Liver (tissue), 3 donors: Measurements from ENCODE around the gene MEX3C.

ENCODE experiments used
- JUND ChIP-seq, 2 donors: IDR thresholded peaks; 2 replicates each; pipeline ENCODE4 v1.6.1; 2016; ENCODE audit warnings: antibody characterized with exemption in 2 of 2
- RAD21 ChIP-seq, 2 donors: IDR thresholded peaks; 2 replicates each; pipeline ENCODE4 v1.6.1; 2016; ENCODE audit warnings: antibody characterized with exemption in 2 of 2, mild to moderate bottlenecking in 2 of 2
- YY1 ChIP-seq: IDR thresholded peaks from 2 replicates; pipeline ENCODE4 v1.6.1; 2016; ENCODE audit warnings: antibody characterized with exemption, mild to moderate bottlenecking
- TF ChIP-seq, protein P1 (sequence below): fragments of 150-350 bp; IDR thresholded peaks from 2 replicates; pipeline ENCODE4 v1.5.1; 2017; ENCODE audit warnings: improper control_type of control experiment, low read depth, low read length; ENCODE audit not compliant: missing input control
- donor health status: healthy.
- donor health status: healthy.

DNA sequence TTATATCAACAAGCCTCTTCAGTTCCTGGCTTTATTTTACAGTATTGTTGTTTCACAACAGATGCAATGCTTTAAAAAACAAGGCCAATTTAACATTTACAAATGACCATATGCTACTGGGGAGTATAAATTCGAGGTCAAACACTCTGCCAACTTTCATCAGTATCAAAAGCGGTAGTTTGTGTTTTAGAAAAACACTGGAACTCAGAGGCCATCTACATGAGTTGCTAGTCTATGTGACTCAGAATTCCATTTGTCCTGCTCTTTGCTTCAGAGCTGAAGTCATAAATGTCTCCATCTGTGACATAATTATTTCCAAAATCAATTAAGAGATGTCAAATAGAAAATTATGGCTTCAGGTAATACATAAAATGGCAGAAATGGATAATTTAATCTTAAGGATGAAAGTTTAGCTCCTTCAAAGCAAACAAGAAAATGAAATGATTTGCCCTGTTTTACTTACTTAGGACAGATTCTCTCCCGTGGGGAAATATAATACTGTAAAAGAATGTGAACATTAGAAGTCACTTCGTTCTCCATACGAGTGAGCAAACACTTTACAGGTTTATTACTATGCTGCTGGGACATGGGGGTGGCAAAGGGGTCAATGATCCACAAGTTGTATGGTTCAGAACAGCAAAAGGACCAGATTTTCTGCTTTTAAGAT is 3.7 kb downstream of the MEX3C start:
- TF ChIP-seq RAD21 (IDR thresholded peaks at IDR 0.05) (no peak), YY1 (no peak), JUND (IDR thresholded peaks at IDR 0.05) (no peak)
- TF ChIP-seq, protein P1, sequence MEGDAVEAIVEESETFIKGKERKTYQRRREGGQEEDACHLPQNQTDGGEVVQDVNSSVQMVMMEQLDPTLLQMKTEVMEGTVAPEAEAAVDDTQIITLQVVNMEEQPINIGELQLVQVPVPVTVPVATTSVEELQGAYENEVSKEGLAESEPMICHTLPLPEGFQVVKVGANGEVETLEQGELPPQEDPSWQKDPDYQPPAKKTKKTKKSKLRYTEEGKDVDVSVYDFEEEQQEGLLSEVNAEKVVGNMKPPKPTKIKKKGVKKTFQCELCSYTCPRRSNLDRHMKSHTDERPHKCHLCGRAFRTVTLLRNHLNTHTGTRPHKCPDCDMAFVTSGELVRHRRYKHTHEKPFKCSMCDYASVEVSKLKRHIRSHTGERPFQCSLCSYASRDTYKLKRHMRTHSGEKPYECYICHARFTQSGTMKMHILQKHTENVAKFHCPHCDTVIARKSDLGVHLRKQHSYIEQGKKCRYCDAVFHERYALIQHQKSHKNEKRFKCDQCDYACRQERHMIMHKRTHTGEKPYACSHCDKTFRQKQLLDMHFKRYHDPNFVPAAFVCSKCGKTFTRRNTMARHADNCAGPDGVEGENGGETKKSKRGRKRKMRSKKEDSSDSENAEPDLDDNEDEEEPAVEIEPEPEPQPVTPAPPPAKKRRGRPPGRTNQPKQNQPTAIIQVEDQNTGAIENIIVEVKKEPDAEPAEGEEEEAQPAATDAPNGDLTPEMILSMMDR = no peak
